Stimulated activated naive CD8-positive, alpha-beta T cell treated with anti-CD3 and anti-CD28 coated beads, Interleukin-15, Interleukin-2, amounts not matched to agents 100 U/mL and 50 U/mL, for 24 hours (primary cell): Measurements from ENCODE around the gene DLX6.

Source experiments
- ATAC-seq: fragments of 150-1000 bp; cut with Tn5 transposase; one replicate; pipeline ENCODE4 v1.10.0; 2021
- DNase-seq: peaks from one replicate; pipeline ENCODE4 v3.0.0; 2021

Gene DLX6

DNA sequence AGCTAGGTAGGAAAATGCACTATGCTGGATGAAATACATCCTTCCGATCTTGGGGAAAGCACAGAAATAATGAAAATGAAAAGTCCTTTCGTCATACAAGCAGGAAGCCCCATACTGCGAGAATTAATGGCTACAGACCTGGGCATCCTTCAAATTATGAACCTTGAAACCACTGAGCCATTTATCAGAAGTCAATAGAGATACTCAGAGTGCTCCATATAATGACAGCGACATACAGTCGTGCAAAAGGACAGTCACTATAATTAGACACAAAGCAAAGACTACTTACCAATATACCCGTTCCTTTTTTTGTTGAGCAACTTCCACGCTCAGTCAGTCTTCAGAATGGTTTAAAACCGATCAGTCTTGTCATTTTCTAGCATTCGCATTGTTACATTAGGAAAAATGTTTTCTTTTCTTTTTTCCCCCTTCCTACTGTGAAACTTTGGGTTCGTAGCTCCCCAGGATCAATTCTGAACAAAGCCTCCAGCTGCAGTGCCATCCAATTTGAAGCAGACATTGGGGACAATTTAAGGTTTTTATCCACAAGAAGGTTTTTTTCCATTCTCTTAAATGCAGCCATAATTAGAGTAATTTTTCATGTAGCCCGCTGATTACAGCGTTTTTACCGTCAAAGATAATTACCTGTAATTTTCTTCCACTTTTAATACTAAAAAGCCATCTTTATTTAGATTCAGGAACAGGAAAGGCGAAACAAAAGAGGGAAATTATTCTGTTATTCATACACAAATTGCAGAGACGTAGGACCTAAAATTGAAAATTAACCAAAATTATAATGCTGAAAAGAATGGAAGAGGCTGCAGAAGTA lies 6.4 kb downstream of the DLX6 start:
- ATAC-seq (no peak), DNase-seq (no peak)

DNA sequence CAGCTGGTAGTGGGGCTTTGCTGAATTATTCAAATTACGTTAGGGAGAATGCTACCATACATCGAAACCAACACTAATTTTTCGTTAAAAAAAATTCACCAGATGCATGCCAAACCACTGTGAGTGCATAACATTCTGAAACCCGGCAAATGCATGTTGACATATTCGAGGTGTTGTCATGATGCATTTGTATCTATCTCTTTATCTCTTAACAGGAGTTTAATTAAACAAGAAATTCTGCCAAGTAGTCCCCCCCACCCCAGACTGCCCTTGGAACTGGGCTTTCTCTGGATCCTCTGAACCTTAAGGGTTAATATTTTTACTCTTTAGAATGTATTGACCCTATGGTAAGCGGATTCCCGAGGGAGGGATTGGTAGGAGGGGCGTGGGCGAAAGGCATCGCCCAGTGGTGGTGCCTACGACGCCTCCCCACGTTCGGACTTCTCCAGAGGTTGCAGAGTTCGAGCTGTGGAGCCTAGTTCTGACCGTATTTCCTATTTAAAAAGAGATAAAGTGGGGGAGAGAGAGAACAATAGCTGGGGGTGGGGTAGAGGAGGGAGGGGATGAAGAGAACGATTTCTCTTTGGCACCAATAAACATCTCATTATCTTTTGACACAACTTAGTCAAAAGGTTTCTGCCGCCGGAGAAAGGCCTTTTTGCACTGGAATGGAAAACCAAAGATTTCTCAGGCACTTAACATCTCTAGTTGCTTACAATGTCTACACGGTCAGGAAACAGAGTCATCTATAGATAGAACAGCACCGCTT lies 7.2 kb downstream of the DLX6 start:
- ATAC-seq = no peak
- no peak for DNase-seq

DNA sequence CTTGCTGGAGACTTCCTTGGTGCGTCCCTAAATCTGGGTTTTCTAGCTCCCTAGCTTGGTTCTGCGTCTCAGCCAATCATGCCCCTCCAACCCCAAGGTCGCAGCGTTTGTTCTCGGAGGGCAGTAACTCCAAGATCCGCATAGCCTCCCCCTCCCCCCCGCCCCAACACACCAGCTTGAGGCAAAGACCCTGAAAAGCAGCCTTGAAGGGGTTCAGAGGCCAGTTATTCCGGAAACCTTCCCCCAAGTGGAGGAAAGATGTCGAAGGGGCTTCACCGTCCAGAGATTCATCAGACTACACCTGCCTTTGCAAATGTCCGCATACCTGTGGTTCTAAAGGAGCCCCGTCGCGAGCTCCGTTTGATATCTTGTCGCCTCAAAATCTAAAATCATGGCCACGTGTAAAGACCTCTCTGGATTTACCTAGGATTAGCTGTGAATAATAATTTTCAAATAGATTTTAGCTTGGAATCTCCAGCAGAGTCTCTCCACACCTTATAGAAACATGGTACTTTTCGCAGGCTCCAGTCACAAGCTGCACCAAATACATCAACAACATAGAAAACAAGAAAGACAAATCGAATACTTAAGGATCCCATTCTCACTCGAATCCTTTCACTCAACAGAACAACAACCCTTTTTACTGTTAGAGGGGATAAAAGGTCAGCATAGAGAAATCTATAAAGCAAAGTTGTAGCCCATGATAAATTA lies 7.9 kb downstream of the DLX6 start:
- DNase-seq = no peak
- ATAC-seq = no peak

DNA sequence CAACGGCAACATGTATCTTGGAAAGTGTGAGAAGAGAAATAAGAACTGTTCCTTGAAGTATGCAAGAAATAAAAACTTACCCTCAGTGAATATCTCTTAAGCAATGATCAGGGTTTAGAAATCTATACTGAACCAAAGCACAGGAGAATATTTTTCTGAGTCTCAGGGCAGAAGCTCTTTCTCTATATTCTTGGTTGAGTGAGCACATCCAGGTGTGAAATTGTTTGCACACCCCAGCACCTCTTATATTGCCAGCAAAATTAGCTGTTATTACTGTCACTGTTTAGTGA lies 8.4 kb downstream of the DLX6 start:
- ATAC-seq = no peak

DNA sequence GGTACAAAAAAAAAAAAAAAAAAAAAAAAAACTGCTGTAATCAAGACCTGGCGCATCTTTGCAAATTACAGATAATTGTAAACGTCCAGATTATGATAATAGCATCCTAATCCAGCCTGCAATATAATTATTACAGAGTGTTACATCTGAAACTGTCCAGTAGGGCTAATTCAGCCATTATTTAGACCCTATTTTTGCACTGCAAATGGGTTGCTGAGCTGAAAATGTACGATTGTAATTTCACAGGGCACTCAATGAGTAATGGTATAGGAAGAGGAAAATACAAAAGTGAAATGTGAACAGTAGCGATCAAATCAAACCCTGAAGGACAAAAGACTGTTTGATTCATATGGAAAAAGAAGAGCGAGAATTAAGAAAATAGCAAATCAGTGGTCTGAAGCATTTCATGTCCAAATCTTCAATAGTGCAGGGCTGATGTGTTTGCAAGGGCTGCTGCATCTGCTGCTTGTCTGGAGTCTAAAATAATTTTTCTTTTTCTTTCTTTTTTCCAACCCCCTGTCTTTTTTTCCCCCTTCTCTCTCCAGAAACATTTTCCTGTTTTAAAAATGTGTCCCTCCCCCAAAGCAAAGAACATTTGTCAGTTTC lies 8.9 kb downstream of the DLX6 start:
- ATAC-seq = no peak
- DNase-seq = no peak

More for the DNA sequence above, 8.4 kb downstream of the DLX6 start:
- no peak for DNase-seq

- DNase-seq = no peak
Observed at GRCh38 chr7:97015279-97015678, 9.9 kb downstream of the DLX6 start.

DNA sequence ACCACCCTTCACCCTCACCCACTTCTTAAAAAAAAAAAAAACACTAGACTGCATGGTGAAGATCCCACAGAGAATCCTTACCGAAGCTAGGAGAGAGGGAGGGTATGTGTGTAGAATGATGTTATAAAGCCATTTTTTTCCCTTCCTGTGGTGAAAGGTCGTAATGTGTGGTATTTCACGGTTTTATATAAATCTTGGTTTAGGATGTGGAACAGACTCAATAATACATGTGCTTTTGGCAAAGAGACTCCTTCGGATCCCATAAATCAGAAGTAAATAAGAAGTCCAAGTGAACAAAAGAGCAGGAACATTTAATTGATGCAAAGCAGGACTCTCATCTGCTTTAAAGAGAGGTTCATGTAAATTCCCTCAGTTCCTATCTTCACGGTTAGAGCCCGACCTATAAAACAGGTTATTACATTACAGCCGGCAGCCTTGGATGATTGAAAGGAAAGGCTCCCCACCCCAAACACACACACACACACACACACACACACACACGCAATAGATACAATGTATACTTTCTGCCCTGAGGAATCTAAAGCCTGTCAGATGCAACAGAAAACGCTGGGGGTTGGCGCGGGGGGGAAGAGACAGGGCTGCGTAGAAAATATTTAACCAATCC lies 10.5 kb downstream of the DLX6 start:
- no peak for ATAC-seq
- no peak for DNase-seq

More at GRCh38 chr7:97015279-97015678, 9.9 kb downstream of the DLX6 start:
- no peak for ATAC-seq

GRCh38 chr7:97016381-97017191 lies 11.2 kb downstream of the DLX6 start:
- DNase-seq = no peak
- no peak for ATAC-seq

- DNase-seq = no peak
Observed at GRCh38 chr7:97017192-97018125, 12.1 kb downstream of the DLX6 start.

GRCh38 chr7:97018126-97018601 lies 12.8 kb downstream of the DLX6 start:
- no peak for DNase-seq
- ATAC-seq = no peak

More at GRCh38 chr7:97017192-97018125, 12.1 kb downstream of the DLX6 start:
- no peak for ATAC-seq

DNA sequence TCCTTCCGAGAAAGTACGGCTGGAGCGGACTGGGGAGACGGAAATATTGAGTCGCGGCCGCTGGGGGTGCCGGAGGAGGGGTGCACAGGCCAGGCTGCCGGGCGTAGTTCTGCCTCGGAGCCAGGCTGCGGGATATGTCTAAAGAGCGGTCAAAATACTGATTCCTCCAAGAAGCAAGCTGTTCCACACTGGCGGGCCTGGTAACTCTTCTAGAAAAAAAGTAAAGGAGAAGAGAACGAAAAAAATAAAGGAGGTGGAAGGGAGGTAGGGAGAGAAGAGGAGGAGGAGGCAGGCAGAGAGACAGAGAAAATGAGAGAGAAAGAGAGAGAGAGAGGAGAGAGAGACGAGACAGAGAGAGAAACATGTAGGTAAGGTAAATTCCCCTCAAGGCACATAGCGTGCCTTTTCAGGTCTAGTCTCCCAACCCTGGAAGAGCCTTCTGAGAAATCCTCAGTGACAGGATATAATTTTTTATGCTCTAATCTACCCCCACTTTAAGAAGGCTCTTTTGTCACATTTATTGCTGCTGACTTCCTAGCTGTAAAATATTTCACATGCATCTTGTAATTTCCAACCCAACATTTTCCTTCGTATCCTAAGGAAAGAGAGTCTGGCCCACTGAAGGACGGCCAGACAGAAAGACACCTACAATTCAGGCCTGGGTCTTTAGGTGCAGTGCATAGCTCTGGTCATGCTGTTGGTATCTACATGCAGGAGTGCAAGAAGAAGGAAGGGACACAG lies 13.6 kb downstream of the DLX6 start:
- ATAC-seq (no peak), DNase-seq (no peak)

- no peak for ATAC-seq
- DNase-seq = no peak
Observed at GRCh38 chr7:97019710-97020225, 14.4 kb downstream of the DLX6 start.

DNA sequence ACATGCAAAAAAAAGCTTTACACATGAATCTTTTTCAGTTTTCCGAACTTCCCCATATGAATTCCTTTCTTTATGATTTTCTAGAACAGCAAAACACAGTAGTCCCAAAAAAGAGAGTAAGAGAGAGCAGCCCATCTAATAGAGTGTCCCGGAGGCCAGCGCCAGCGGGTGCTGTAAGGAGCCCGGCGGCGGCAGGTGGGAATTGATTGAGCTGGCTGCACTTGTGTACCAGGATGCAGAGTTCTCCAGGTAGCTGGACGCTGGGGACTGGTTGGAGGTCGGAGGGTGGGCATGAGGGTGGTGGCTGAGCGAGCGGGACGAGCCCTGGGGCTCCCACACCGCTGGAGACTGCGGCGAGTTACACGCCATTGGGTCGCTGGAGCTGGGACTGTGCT lies 15.2 kb downstream of the DLX6 start:
- DNase-seq = no peak

GRCh38 chr7:97020996-97021746 lies 15.8 kb downstream of the DLX6 start:
- ATAC-seq = no peak
- no peak for DNase-seq

More for the DNA sequence above, 15.2 kb downstream of the DLX6 start:
- ATAC-seq = no peak

- ATAC-seq (no peak), DNase-seq (no peak)
Observed at GRCh38 chr7:97021747-97022490, 16.6 kb downstream of the DLX6 start.

DNA sequence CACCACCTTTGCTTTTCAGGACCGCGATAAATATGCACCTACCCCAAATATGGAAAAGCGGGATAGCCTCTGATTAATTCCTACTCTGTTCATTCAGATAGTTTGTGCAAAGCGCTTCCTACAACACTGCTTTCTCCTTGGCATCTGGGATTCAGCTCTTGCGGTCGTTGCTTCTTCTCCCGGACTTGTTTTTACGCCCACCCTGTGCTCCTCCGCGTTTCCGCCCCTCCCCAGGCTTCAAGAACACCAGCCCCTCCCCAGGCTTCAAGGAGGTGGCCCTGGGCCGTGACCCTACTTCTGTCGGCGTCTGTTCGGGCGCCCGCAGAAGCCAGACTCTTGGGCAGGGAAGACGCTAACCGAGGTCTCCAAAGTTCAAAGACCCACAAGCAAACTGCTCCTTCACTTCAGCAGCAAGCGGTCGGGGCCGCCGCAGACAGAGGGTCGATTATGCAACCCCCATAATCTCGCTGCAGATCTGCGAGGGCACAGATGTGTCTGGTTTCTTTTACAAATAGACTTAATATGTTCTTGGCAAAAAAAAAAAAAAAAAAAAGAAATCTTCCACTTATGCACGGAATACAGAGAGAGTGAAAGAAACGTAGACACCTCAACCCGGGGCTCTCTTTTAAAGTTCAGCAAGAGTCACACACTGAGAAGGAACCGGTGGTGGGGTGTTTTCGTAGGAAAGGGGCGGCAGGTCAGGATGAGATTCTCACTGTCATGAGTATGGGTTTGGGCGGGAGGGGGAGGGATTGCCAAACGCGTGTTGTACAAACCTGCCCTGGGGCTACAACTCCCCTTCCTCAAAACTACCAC lies 17.3 kb downstream of the DLX6 start:
- ATAC-seq (no peak), DNase-seq (no peak)
